Osteocyte (in vitro differentiated cells): ENCODE measurements around the gene SPATA31C2. TPM values are rescaled to one million over a fixed set of nuclear protein-coding genes. Genes with fewer than 3 reads are reported as not detected.
A peak's percentile ranks its signal among the peaks of the same experiment; 100 is the strongest.
"Not testable (repeated sequence)": the region's sequence is repeated elsewhere in the genome, so short reads cannot be mapped to it uniquely, and the experiment has no call there.

Experiments used
- DNase-seq: peaks from one replicate; pipeline ENCODE4 v3.0.0; 2021; ENCODE audit warnings: mixed read lengths; ENCODE audit not compliant: unreplicated experiment; ENCODE audit errors: extremely low spot score
- H3K27ac Mint-ChIP-seq: one replicate; pipeline ENCODE4 v1.8.0; 2021; ENCODE audit warnings: mild to moderate bottlenecking, mixed read lengths; ENCODE audit not compliant: unreplicated experiment
- H3K27me3 Mint-ChIP-seq: one replicate; pipeline ENCODE4 v1.8.0; 2021; ENCODE audit warnings: mixed read lengths; ENCODE audit not compliant: unreplicated experiment
- H3K36me3 Mint-ChIP-seq: one replicate; pipeline ENCODE4 v1.8.0; 2021; ENCODE audit warnings: mixed read lengths; ENCODE audit not compliant: unreplicated experiment
- H3K4me1 Mint-ChIP-seq: one replicate; pipeline ENCODE4 v1.8.0; 2021; ENCODE audit warnings: mixed read lengths; ENCODE audit not compliant: unreplicated experiment
- H3K4me3 Mint-ChIP-seq: one replicate; pipeline ENCODE4 v1.8.0; 2021; ENCODE audit warnings: mild to moderate bottlenecking, moderate library complexity, mixed read lengths; ENCODE audit not compliant: unreplicated experiment
- H3K9me3 Mint-ChIP-seq: one replicate; pipeline ENCODE4 v1.8.0; 2021; ENCODE audit warnings: mixed read lengths; ENCODE audit not compliant: unreplicated experiment
- long read RNA-seq: library from polyadenylated mRNA; unstranded; transcript quantifications from one replicate; pipeline ENCODE4 v2.0.0, GENCODE V29; 2021
- total RNA-seq: library from RNA; stranded (reverse); gene quantifications from 2 replicates; pipeline ENCODE4 v1.2.1, GENCODE V29; 2021
- TF ChIP-seq, protein P1 (sequence below): fragments of 200-600 bp; sonication (generic); IDR thresholded peaks from 2 replicates; pipeline ENCODE4 v1.5.0; 2021; ENCODE audit warnings: antibody characterized with exemption, mild to moderate bottlenecking, moderate library complexity

Gene SPATA31C2
- not detected in 2 replicates for total RNA-seq
- long read RNA-seq: 0 reads

DNA sequence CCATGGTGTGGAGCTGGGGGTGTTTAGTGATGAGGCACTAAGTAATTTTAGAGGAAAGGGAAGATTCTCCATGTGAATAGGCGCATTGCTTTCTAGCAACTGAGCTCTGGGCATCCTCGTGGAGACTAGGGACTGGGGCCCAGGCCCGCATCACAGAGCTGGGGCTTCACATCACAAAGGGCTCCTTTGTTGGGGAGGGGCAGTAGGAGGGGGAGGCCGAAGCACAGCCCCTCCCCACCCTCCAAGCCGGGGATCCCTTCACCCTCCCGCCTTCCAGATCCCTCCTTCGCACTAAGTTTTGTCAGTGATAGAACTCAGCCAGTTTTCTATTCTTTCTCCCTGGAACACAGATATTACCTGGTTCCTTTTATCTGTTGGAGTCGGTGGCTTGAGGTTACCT, at the start of gene SPATA31C2:
TSS of gene SPATA31C2 (minus strand) at position 101 of the 400 bp plus-strand sequence. CDS start at position 72, 29 bp downstream.
- DNase-seq, H3K9me3 Mint-ChIP-seq, H3K27ac Mint-ChIP-seq, H3K4me3 Mint-ChIP-seq, H3K27me3 Mint-ChIP-seq, H3K4me1 Mint-ChIP-seq, H3K36me3 Mint-ChIP-seq: not testable (repeated sequence)

DNA sequence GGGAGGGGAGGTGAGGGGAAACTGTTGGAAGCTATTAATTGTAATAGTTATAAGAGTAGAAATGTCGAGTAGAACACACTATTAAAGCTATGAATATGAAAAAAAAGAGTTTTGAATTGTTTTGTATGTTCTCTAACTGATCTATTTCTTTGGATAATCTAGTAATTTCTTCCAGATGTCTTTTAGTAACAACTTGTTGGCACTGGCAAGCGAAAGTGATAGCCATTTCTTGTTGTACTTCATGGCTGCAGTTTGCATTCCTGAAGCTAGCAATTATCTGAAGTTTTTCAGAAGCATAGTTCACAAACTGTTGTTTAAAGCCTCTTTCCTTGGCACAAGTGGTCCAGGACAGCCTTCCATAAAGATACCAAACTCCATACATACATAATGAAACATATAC, 49.4 kb upstream of the SPATA31C2 start:
- peaks cover 40% of the 10 kb centered on the region for H3K4me1 Mint-ChIP-seq
- DNase-seq: no peak
- peaks cover 2% of the 10 kb centered on the region for H3K36me3 Mint-ChIP-seq
- H3K4me3 Mint-ChIP-seq: no peak overlapping the region
- peaks cover 12% of the 10 kb centered on the region for H3K27me3 Mint-ChIP-seq
- H3K9me3 Mint-ChIP-seq: peaks cover 5% of the 10 kb centered on the region
- TF ChIP-seq, protein P1, sequence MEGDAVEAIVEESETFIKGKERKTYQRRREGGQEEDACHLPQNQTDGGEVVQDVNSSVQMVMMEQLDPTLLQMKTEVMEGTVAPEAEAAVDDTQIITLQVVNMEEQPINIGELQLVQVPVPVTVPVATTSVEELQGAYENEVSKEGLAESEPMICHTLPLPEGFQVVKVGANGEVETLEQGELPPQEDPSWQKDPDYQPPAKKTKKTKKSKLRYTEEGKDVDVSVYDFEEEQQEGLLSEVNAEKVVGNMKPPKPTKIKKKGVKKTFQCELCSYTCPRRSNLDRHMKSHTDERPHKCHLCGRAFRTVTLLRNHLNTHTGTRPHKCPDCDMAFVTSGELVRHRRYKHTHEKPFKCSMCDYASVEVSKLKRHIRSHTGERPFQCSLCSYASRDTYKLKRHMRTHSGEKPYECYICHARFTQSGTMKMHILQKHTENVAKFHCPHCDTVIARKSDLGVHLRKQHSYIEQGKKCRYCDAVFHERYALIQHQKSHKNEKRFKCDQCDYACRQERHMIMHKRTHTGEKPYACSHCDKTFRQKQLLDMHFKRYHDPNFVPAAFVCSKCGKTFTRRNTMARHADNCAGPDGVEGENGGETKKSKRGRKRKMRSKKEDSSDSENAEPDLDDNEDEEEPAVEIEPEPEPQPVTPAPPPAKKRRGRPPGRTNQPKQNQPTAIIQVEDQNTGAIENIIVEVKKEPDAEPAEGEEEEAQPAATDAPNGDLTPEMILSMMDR: no peak
- H3K27ac Mint-ChIP-seq: peak overlapping the region; percentile 29

DNA sequence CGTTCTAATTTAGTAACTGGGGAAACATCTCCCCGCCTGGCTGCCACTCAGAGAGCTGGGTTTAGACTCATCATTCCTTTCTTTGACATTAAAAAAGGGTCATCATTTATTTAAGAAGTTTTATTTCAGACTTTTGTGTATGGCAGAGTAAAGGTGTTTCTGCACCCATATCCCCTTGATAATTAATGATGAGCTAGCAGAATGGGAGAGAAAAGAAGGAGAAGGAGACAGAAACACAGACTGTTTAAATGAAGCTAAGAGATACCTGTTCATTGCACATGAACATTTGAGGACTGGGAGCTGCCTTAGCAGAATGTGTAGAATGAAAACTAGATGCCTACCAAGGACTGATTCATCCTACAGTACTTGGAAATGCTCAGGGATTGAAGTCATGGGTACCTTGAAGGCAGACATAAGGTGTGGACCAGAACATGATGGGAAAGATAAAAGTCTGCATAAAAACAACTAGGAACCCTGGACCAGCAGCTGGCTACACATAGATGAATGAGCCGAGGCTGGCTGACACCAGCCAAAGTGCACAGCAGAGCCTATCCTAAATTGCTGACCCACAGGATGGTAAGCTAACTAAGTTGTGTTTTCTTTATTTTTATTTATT, 48.3 kb upstream of the SPATA31C2 start:
- DNase-seq: no peak
- Mint-ChIP-seq H3K27ac (no peak overlapping the region), H3K36me3 (peaks cover 2% of the 10 kb centered on the region), H3K27me3 (peaks cover 9% of the 10 kb centered on the region), H3K9me3 (peaks cover 5% of the 10 kb centered on the region), H3K4me3 (no peak overlapping the region), H3K4me1 (peaks cover 41% of the 10 kb centered on the region)
- TF ChIP-seq, protein P1: no peak

DNA sequence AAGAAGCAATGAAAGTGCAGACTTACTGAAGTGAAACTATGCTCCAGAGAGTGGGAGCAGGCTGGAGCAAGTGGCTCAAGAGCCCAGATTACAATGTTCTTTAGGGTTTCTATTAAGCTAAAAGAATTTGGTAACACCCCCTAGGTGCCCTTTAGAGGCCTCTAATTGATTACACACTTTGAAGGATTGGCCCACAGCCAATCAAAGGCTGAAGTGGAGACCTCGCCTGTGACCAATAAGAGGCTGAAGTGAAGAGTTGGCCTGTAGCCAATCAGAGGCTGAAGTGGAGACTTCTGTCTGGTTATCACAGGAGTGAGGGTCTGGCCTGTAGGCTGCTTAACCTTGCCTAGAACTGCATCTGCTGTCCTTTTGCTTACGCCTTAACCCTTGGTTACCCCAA, 46.7 kb upstream of the SPATA31C2 start:
- Mint-ChIP-seq H3K36me3 (no peaks in the 10 kb centered on the region), H3K9me3 (no peaks in the 10 kb centered on the region), H3K4me3 (no peak overlapping the region), H3K27me3 (peaks cover 3% of the 10 kb centered on the region), H3K4me1 (peaks cover 41% of the 10 kb centered on the region), H3K27ac (no peak overlapping the region)
- TF ChIP-seq, protein P1: no peak
- no peak for DNase-seq

DNA sequence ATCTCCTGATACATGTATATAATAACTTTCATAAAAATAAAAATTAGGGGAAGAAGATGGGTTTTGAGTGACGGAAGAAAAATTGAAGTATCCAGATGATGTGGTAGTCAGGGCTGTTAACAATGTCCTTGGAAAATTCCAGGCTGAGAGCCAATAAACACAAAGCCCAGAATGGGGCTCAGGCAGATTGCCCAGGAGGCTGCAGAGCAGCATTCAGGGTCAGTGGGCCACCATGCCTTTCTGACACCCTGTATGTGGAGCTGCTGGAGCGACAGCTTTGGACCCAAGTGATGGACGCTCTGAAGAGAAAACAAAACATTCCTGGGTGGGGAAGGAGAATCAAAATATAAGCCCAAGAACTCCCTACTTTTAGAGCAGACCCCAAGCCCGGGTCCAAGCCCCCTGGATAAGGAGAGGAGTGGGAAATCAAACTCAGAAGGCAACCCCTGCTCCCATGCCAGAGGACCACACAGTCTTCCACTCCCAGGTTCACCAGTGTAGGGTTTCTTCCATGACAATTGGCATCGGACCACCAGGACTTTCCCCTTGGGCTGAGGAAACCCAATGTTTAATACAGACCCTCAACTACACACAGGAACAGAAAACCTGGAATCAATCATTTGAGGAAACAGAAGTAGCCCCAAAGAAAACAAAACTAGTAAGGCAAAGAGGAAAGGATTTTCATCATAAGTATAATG, 45.7 kb upstream of the SPATA31C2 start:
- H3K27ac Mint-ChIP-seq: peak overlapping the region; percentile 64
- H3K27me3 Mint-ChIP-seq: no peaks in the 10 kb centered on the region
- H3K4me3 Mint-ChIP-seq: peak overlapping the region; percentile 15
- no peak for DNase-seq
- H3K36me3 Mint-ChIP-seq: no peaks in the 10 kb centered on the region
- H3K4me1 Mint-ChIP-seq: peaks cover 41% of the 10 kb centered on the region
- H3K9me3 Mint-ChIP-seq: no peaks in the 10 kb centered on the region
- TF ChIP-seq, protein P1: no peak
